ENCODE measurements around the gene DNAJB14. TPM values are rescaled to one million over a fixed set of nuclear protein-coding genes. Genes with fewer than 3 reads are reported as not detected.

The DNAJB14 gene
- total and polyA plus RNA-seq, 2 donors (not counting 1 experiment from before 2014, with no cell fraction given): 14.4 to 64.9 TPM

DNA sequence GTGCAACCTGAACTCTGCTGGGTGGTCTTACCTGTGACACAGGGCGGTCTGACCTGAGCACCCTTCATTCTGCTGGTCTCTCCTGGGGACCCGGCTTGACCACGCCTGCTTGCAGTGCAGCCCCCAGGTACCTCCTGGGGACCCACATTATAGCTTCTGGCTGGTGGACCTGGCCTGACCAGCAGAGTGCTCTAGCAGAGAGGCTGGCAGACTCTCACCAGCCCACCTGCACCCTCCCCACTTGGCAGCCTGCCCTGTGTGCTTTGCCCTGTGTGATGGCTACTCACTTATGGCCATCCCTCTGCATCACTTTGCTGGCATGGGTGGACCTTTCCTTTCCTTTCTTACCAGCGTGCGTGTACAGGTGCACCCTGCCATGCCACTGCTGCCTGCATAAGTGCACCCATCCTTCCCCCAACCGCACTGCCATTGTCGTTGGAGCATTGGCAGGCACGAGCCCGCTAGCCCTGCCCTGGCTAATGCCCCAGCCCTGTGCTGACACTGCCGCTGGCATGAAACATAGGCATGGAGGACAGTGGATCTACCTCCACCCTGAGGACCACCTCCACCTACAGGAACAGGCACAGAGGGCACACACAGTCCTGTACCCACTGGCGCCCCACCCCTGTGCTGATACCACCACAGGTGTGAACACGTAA, 25.2 kb upstream of the DNAJB14 start:
- H3K4me3 ChIP-seq (ENCODE audit: control extremely low read depth in 1 of 5, extremely low read depth in 1 of 5, insufficient read depth in 1 of 5, low read depth in 2 of 5, low read length in 4 of 5): no peak overlapping the region
- DNase-seq (no peak), ATAC-seq (ENCODE audit: low read depth) (no peak)
- Mint-ChIP-seq H3K9me3 (ENCODE audit: insufficient read depth) (peaks cover 3% of the 10 kb centered on the region), H3K27ac (no peak overlapping the region), H3K4me1 (no peaks in the 10 kb centered on the region), H3K27me3 (peaks cover 7% of the 10 kb centered on the region), H3K4me3 (no peak overlapping the region)
- H3K27me3 ChIP-seq (replicated peaks in 1 of 4; ENCODE audit: control extremely low read depth in 1 of 4, control insufficient read depth in 3 of 4, insufficient read depth in 4 of 4, low read length in 3 of 4): peaks cover 0 to 13% (median 3%) of the 10 kb centered on the region in 4 experiments
- ChIA-PET CTCF (no interaction called here), POLR2A (no interaction called here)
- no peaks in the 10 kb centered on the region for H3K79me2 ChIP-seq (ENCODE audit: control insufficient read depth, insufficient read depth, low read length)
- H3K9ac ChIP-seq (ENCODE audit: low read length): no peak overlapping the region
- no peaks in the 10 kb centered on the region for H3K36me3 ChIP-seq (replicated peaks in 1 of 2; ENCODE audit: control extremely low read depth in 1 of 2, control insufficient read depth in 1 of 2, extremely low read depth in 1 of 2, insufficient read depth in 2 of 2, low read length in 1 of 2)
- H4K20me1 ChIP-seq (ENCODE audit: control insufficient read depth, insufficient read depth, low read length, poor library complexity, severe bottlenecking): no peaks in the 10 kb centered on the region
- H2AFZ ChIP-seq (ENCODE audit: insufficient read depth, low read depth, low read length, poor library complexity, severe bottlenecking): no peak overlapping the region
- WGBS (ENCODE audit: insufficient coverage): over 99% methylated on average over 12 of the region's 12 CpGs
- no peaks in the 10 kb centered on the region for H3K4me1 ChIP-seq (ENCODE audit: control insufficient read depth in 2 of 2, insufficient read depth in 2 of 2, low read length in 2 of 2)
- TF ChIP-seq CTCF (IDR thresholded peaks at IDR 0.05) (no peak), EZH2 (IDR thresholded peaks at IDR 0.05; ENCODE audit: borderline replicate concordance, insufficient read depth, low read depth, low read length, poor library complexity, severe bottlenecking) (no peak)
- intact Hi-C loops (cut with micrococcal nuclease): no loop called here
- no peak overlapping the region for H3K27ac ChIP-seq (ENCODE audit: low read length in 2 of 2)
- H3K9me3 ChIP-seq (ENCODE audit: control extremely low read depth in 1 of 3, control insufficient read depth in 2 of 3, insufficient read depth in 1 of 3, low read length in 2 of 3): peaks cover 0 to 12% (median 0%) of the 10 kb centered on the region in 3 donors
- no peak overlapping the region for H3K4me2 ChIP-seq (replicated peaks; ENCODE audit: low read depth, low read length, poor library complexity, severe bottlenecking)

DNA sequence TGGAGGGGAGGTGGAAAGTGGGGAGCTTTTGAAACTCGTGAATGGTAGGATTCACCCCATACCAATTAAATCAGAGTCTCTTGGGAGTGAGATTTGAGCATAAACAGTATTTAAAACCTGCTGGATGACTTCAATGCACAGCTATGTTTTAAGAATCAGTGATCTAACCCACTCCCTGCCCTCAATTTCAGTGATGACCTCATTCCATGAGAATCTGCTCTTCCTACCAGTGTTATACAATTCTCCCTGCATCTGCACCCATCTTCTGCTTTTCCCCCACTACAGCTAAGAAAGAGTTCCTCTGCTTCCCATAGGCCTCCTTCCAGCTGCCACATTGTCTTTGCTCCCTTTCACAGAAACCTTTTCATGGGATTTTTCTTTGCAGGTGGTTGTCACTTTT, 21.9 kb upstream of the DNAJB14 start:
- Histone ChIP-seq H3K27ac (ENCODE audit: low read length in 2 of 2) (no peak overlapping the region), H3K9me3 (ENCODE audit: control extremely low read depth in 1 of 3, control insufficient read depth in 2 of 3, insufficient read depth in 1 of 3, low read length in 2 of 3) (peaks cover 0 to 12% (median 0%) of the 10 kb centered on the region in 3 donors), H3K4me2 (replicated peaks; ENCODE audit: low read depth, low read length, poor library complexity, severe bottlenecking) (no peak overlapping the region), H3K4me3 (ENCODE audit: control extremely low read depth in 1 of 5, extremely low read depth in 1 of 5, insufficient read depth in 1 of 5, low read depth in 2 of 5, low read length in 4 of 5) (no peak overlapping the region), H2AFZ (ENCODE audit: insufficient read depth, low read depth, low read length, poor library complexity, severe bottlenecking) (no peak overlapping the region), H3K27me3 (replicated peaks in 1 of 4; ENCODE audit: control extremely low read depth in 1 of 4, control insufficient read depth in 3 of 4, insufficient read depth in 4 of 4, low read length in 3 of 4) (peaks cover 0 to 13% (median 3%) of the 10 kb centered on the region in 4 experiments), H3K36me3 (replicated peaks in 1 of 2; ENCODE audit: control extremely low read depth in 1 of 2, control insufficient read depth in 1 of 2, extremely low read depth in 1 of 2, insufficient read depth in 2 of 2, low read length in 1 of 2) (no peaks in the 10 kb centered on the region), H3K79me2 (ENCODE audit: control insufficient read depth, insufficient read depth, low read length) (no peaks in the 10 kb centered on the region), H3K9ac (ENCODE audit: low read length) (no peak overlapping the region), H3K4me1 (ENCODE audit: control insufficient read depth in 2 of 2, insufficient read depth in 2 of 2, low read length in 2 of 2) (no peaks in the 10 kb centered on the region), H4K20me1 (ENCODE audit: control insufficient read depth, insufficient read depth, low read length, poor library complexity, severe bottlenecking) (no peaks in the 10 kb centered on the region)
- ATAC-seq (ENCODE audit: low read depth) (no peak), DNase-seq (no peak)
- POLR2A ChIA-PET: no interaction called here
- H3K27ac Mint-ChIP-seq: no peak overlapping the region
- no peak overlapping the region for H3K4me3 Mint-ChIP-seq
- CTCF ChIA-PET: no interaction called here
- TF ChIP-seq EZH2 (IDR thresholded peaks at IDR 0.05; ENCODE audit: borderline replicate concordance, insufficient read depth, low read depth, low read length, poor library complexity, severe bottlenecking) (no peak), CTCF (IDR thresholded peaks at IDR 0.05) (no peak)
- WGBS (ENCODE audit: insufficient coverage): no CpG with 5 or more reads among the region's 1 CpG
- H3K9me3 Mint-ChIP-seq (ENCODE audit: insufficient read depth): no peaks in the 10 kb centered on the region
- H3K4me1 Mint-ChIP-seq: no peaks in the 10 kb centered on the region
- intact Hi-C loops (cut with micrococcal nuclease): no loop called here
- H3K27me3 Mint-ChIP-seq: peaks cover 5% of the 10 kb centered on the region
